Measurements from ENCODE around the gene OPN3. TPM values are rescaled to one million over a fixed set of nuclear protein-coding genes. Genes with fewer than 3 reads are reported as not detected.

Gene OPN3
- total RNA-seq, 4 donors from 2014 or later = 4.6 to 9.6 (median 5.8) TPM

- ATAC-seq (no peak), DNase-seq (no peak)
- intact Hi-C loops (cut with DNase I; ENCODE audit: low total_unique reads) (loop anchor here (10.0 kb wide), 1 partner anchor 1607 kb away; the partner anchor contains the start of genes CEP170 and SDCCAG8), in situ Hi-C loops (cut with MboI; ENCODE audit: low sequenced_read_pairs in 4 of 4) (loop anchor here in 2 of 4 donors (25.0 kb wide), 1 partner anchor 189 kb away; the partner anchor contains the start of gene EXO1 (in 2 of the 2))
- no peak for TF ChIP-seq CTCF (IDR thresholded peaks at IDR 0.05 in 4 of 5, conservative IDR thresholded peaks at IDR 0.05 in 1 of 5)
- TF ChIP-seq POLR2A (IDR thresholded peaks at IDR 0.05) = no peak
- H3K27me3 ChIP-seq = no peaks in the 10 kb centered on the region
- H3K36me3 ChIP-seq = no peaks in the 10 kb centered on the region
- H3K9me3 ChIP-seq = no peaks in the 10 kb centered on the region
- no peak overlapping the region for H3K27ac ChIP-seq
- no peaks in the 10 kb centered on the region for H3K4me1 ChIP-seq
- H3K4me3 ChIP-seq = no peak overlapping the region
Observed at GRCh38 chr1:241648159-241648558, 8.0 kb upstream of the OPN3 start.

GRCh38 chr1:241647658-241648057 is 7.5 kb upstream of the OPN3 start:
- in situ Hi-C loops (cut with MboI; ENCODE audit: low sequenced_read_pairs in 4 of 4) = loop anchor here in 2 of 4 donors (25.0 kb wide), 1 partner anchor 190 kb away; the partner anchor contains the start of gene EXO1 (in 2 of the 2)
- no peak overlapping the region for H3K27ac ChIP-seq
- H3K9me3 ChIP-seq = no peaks in the 10 kb centered on the region
- no peak for ATAC-seq
- TF ChIP-seq CTCF (IDR thresholded peaks at IDR 0.05 in 4 of 5, conservative IDR thresholded peaks at IDR 0.05 in 1 of 5) = no peak
- TF ChIP-seq POLR2A (IDR thresholded peaks at IDR 0.05) = no peak
- H3K27me3 ChIP-seq = no peaks in the 10 kb centered on the region
- H3K36me3 ChIP-seq = no peaks in the 10 kb centered on the region
- no peak for DNase-seq
- H3K4me1 ChIP-seq = no peaks in the 10 kb centered on the region
- intact Hi-C loops (cut with DNase I; ENCODE audit: low total_unique reads) = loop anchor here (10.0 kb wide), 1 partner anchor 1607 kb away; the partner anchor contains the start of genes CEP170 and SDCCAG8
- no peak overlapping the region for H3K4me3 ChIP-seq

GRCh38 chr1:241646201-241646600 is 6.0 kb upstream of the OPN3 start:
- Histone ChIP-seq H3K27me3 (no peaks in the 10 kb centered on the region), H3K9me3 (no peaks in the 10 kb centered on the region), H3K4me1 (no peaks in the 10 kb centered on the region), H3K27ac (no peak overlapping the region), H3K36me3 (no peaks in the 10 kb centered on the region), H3K4me3 (no peak overlapping the region)
- no peak for ATAC-seq
- intact Hi-C loops (cut with DNase I; ENCODE audit: low total_unique reads) = loop anchor here (10.0 kb wide), 1 partner anchor 1609 kb away; the partner anchor contains the start of genes CEP170 and SDCCAG8
- TF ChIP-seq POLR2A (IDR thresholded peaks at IDR 0.05) (no peak), CTCF (IDR thresholded peaks at IDR 0.05 in 4 of 5, conservative IDR thresholded peaks at IDR 0.05 in 1 of 5) (no peak)
- in situ Hi-C loops (cut with MboI; ENCODE audit: low sequenced_read_pairs in 4 of 4) = loop anchor here in 2 of 4 donors (25.0 kb wide), 1 partner anchor 191 kb away; the partner anchor contains the start of gene EXO1 (in 2 of the 2)
- DNase-seq = no peak

- no peak overlapping the region for H3K4me3 ChIP-seq
- peaks cover 0 to 4% of the 10 kb centered on the region in 2 donors for H3K4me1 ChIP-seq
- no peaks in the 10 kb centered on the region for H3K27me3 ChIP-seq
- H3K27ac ChIP-seq = no peak overlapping the region
- no peak for DNase-seq
- H3K36me3 ChIP-seq = no peaks in the 10 kb centered on the region
- ATAC-seq = no peak
- intact Hi-C loops (cut with DNase I; ENCODE audit: low total_unique reads) = loop anchor here (10.0 kb wide), 1 partner anchor 1610 kb away; the partner anchor contains the start of genes CEP170 and SDCCAG8
- no peaks in the 10 kb centered on the region for H3K9me3 ChIP-seq
- in situ Hi-C loops (cut with MboI; ENCODE audit: low sequenced_read_pairs in 4 of 4) = loop anchor here in 2 of 4 donors (25.0 kb wide), 1 partner anchor 192 kb away; the partner anchor contains the start of gene EXO1 (in 2 of the 2)
- TF ChIP-seq POLR2A (IDR thresholded peaks at IDR 0.05) = no peak
- no peak for TF ChIP-seq CTCF (IDR thresholded peaks at IDR 0.05 in 4 of 5, conservative IDR thresholded peaks at IDR 0.05 in 1 of 5)
Observed at GRCh38 chr1:241645199-241645598, 5.0 kb upstream of the OPN3 start.
